ENCODE data around the gene TNFAIP1. TPM values are rescaled to one million over a fixed set of nuclear protein-coding genes. Genes with fewer than 3 reads are reported as not detected.
"Not testable (repeated sequence)": the region's sequence is repeated elsewhere in the genome, so short reads cannot be mapped to it uniquely, and the experiment has no call there.

Gene TNFAIP1, protein sequence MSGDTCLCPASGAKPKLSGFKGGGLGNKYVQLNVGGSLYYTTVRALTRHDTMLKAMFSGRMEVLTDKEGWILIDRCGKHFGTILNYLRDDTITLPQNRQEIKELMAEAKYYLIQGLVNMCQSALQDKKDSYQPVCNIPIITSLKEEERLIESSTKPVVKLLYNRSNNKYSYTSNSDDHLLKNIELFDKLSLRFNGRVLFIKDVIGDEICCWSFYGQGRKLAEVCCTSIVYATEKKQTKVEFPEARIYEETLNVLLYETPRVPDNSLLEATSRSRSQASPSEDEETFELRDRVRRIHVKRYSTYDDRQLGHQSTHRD
- 28.5 TPM for total RNA-seq

GRCh38 chr17:28335201-28335958, at the start of gene TNFAIP1, which contains the start of gene IFT20:
TNFAIP1 (plus strand) TSS chr17:28335761; CDS start chr17:28339522, 3,761 bp downstream.
IFT20 (minus strand) TSS chr17:28335472; CDS start chr17:28331985, 3,487 bp downstream.
- DNase-seq (ENCODE audit: low spot score in 2 of 2) (peak; percentile 95), FAIRE-seq (peak; percentile 65)

- FAIRE-seq = no peak
- DNase-seq (ENCODE audit: low spot score in 2 of 2) = no peak
These were observed 49.6 kb upstream of the TNFAIP1 start for GRCh38 chr17:28285965-28286364.

GRCh38 chr17:28290703-28291102, 44.9 kb upstream of the TNFAIP1 start:
- FAIRE-seq (no peak), DNase-seq (ENCODE audit: low spot score in 2 of 2) (no peak)

- DNase-seq (ENCODE audit: low spot score in 2 of 2) (no peak), FAIRE-seq (no peak)
These were observed 43.7 kb upstream of the TNFAIP1 start for GRCh38 chr17:28291780-28292330.

GRCh38 chr17:28292878-28293277, 42.7 kb upstream of the TNFAIP1 start:
- not testable (repeated sequence) for FAIRE-seq; DNase-seq (ENCODE audit: low spot score in 2 of 2)

DNA sequence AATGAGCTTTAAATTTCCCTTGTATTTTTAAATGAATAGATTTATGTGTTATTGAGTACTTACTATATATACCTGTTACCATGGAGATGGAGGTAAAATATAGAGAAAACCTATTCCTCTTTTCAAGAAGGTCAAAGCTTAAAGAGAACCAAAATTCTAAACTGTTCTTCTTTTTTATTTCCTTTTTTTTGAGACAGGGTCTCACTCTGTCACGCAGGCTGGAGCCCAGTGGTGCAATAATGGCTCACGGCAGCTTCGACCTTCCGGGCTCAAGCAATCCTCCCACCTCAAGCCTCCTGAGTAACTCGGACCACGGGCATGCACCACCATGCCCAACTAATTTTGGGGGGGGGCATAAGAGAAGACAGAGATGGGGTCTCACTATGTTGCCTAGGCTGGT, 41.6 kb upstream of the TNFAIP1 start:
- FAIRE-seq (no peak), DNase-seq (ENCODE audit: low spot score in 2 of 2) (no peak)

GRCh38 chr17:28295677-28296578, 39.6 kb upstream of the TNFAIP1 start:
- no peak for DNase-seq (ENCODE audit: low spot score in 2 of 2)
- no peak for FAIRE-seq

DNA sequence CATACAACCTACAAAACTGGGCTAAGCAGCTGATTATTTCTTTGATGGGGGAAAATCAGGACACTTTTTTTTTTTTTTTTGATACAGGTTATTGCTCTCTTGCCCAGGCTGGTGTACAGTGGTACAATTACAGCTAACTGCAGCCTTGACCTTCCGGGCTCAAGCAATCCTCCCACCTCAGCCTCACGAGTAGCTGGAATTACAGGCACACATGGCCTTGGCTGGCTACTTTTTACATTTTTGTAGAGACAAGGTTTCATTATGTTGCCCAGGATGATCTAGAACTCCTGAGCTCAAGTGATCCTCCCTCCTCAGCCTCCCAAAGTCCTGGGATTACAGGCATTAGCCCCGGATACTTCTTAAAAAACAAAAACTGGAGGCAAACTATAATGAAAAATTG, 37.1 kb upstream of the TNFAIP1 start:
- FAIRE-seq (no peak), DNase-seq (ENCODE audit: low spot score in 2 of 2) (no peak)

- FAIRE-seq (no peak), DNase-seq (ENCODE audit: low spot score in 2 of 2) (no peak)
These were observed 28.6 kb upstream of the TNFAIP1 start for GRCh38 chr17:28306954-28307401.

- DNase-seq (ENCODE audit: low spot score in 2 of 2) (no peak), FAIRE-seq (no peak)
These were observed 21.7 kb upstream of the TNFAIP1 start for GRCh38 chr17:28313841-28314240.

GRCh38 chr17:28315846-28316705, 19.5 kb upstream of the TNFAIP1 start:
- DNase-seq (ENCODE audit: low spot score in 2 of 2) (no peak), FAIRE-seq (no peak)

- FAIRE-seq (no peak), DNase-seq (ENCODE audit: low spot score in 2 of 2) (no peak)
These were observed 18.2 kb upstream of the TNFAIP1 start for GRCh38 chr17:28317099-28317965.

- no peak for FAIRE-seq
- no peak for DNase-seq (ENCODE audit: low spot score in 2 of 2)
These were observed 17.4 kb upstream of the TNFAIP1 start for GRCh38 chr17:28317966-28318758.

GRCh38 chr17:28318759-28319597, 16.6 kb upstream of the TNFAIP1 start, which contains the start of gene TMEM97:
TMEM97 (plus strand) TSS chr17:28319200; CDS start chr17:28319240, 40 bp downstream.
- peak; percentile 92 to 96 for DNase-seq (ENCODE audit: low spot score in 2 of 2)
- FAIRE-seq = peak; percentile 3

GRCh38 chr17:28319598-28319935, 16.0 kb upstream of the TNFAIP1 start:
- DNase-seq (ENCODE audit: low spot score in 2 of 2) = no peak
- no peak for FAIRE-seq

GRCh38 chr17:28320215-28321061, 15.1 kb upstream of the TNFAIP1 start:
- no peak for DNase-seq (ENCODE audit: low spot score in 2 of 2)
- no peak for FAIRE-seq
